ENCODE data around the gene FAM8A1.
"Not testable (repeated sequence)": the region's sequence is repeated elsewhere in the genome, so short reads cannot be mapped to it uniquely, and the experiment has no call there.

FAM8A1 gene

DNA sequence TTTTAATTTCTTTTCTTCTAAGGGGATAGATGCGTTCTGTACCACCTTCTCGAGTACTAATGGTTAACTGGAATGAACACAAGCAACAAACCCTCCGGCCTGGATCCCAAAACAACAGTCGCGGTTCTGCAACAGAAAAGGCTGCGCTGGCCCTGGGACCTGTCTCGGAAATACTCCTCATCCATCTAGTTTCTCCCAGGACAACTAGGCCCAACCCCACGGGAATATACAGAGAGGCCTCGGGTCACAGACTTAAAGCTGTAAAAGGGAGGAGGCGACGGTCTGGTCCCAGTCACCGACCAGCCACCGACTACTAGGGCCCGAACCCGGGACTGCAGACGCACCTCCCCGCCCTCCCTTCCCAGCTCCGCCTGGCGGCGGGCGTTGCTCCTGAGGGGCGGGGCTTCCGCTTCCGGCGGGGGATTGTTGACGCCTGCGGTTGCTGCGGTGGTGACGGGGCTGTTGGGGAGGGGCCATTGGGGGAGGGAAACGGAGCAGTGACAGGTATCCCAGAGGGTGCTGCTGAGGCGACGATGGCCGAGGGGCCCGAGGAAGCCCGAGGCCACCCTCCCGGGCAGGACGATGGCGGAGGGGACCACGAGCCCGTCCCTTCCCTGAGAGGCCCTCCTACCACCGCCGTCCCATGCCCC lies at the start of gene FAM8A1:
TSS of gene FAM8A1 (plus strand) at position 426 of the 650 bp plus-strand sequence. CDS start at position 534, 108 bp downstream.
- peak; percentile 76 to 92 for DNase-seq

- no peak for DNase-seq
Observed at GRCh38 chr6:17551383-17551958, 48.6 kb upstream of the FAM8A1 start.

DNA sequence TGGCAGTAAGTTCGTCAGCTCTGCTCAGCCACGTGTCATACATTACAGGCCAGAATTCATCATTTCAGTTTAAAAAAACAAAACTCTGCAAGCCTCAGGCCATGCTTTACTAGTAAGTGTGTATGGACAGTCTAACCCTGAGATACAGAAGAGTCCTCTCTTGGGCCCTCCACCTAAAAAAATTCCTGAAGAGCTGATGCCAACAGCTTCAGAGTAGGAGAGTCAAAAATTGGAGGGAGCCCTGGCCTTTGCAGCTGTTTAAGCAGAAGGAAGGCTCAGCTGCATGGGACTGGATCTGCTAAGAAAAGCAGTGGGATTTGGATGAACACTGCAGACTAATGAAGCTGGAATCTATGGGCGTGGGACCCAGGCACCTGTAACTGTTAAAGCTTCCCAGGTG lies 47.2 kb upstream of the FAM8A1 start:
- DNase-seq, result no peak

DNA sequence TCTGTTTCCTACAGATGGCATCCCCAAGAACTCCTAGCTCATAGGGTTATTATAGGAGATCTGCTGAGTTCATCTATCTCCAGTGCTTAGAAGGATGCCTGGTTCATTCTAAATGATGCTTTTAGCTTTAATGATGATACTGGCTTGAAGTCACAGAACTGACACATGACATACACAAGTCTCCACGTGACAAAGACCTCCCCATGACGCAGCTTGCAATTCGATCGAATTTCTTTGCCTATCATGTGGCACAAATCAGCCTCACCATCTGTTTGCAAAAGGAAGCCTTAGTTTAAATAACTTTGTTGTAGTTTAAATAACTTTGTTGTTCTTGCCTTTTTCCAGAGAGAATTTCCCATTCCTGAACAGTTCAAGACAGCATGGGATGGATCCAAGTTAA lies 44.1 kb upstream of the FAM8A1 start:
- DNase-seq, result no peak

DNA sequence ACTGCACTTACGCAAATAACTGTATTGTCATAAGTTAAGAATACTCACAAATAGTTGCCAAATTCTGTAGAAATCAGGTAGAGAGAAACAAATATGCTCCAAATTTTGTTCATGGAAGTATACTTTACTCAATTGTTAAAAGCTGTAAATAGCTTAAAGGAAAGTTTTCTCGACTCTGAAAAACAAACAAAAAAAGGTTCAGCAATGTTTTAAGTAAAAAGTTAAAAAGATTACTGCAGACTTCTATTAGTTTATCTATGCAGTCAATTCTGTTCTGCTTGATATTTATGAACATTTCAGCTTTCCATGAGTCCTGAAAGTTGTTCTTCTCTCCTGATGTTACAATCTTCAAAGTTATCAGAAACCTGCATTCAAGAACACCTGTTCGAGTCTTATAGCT lies 37.5 kb upstream of the FAM8A1 start:
- no peak for DNase-seq

GRCh38 chr6:17565399-17565798 lies 34.7 kb upstream of the FAM8A1 start:
- no peak for DNase-seq

- DNase-seq, result no peak
Observed at GRCh38 chr6:17574866-17575560, 25.1 kb upstream of the FAM8A1 start.

DNA sequence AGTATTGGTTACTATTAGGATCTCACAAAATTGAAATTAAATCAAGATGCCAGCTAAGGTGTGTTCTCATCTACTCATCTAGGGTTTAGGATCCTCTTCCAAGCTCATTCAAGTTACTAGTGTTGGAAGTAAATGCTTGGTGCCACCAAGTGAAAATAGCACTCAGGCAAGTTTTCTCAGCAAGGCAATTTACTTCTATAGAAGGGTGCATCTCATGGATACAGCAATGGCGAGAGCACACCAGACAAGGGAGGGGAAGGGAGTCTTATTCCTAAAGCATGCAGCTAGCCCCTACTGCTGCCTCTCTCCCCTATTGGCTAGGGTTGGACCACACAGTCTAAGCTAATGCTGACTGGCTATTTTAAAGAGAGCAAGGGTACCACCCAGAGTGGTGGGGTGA lies 23.0 kb upstream of the FAM8A1 start:
- DNase-seq, result no peak

GRCh38 chr6:17580518-17581048 lies 19.5 kb upstream of the FAM8A1 start:
- DNase-seq, result peak; percentile 6 to 49

- DNase-seq, result not testable (repeated sequence)
Observed at GRCh38 chr6:17581282-17581681, 18.8 kb upstream of the FAM8A1 start.

GRCh38 chr6:17583811-17584210 lies 16.3 kb upstream of the FAM8A1 start:
- no peak for DNase-seq

- DNase-seq, result peak; percentile 61 to 79
Observed at GRCh38 chr6:17584241-17584803, 15.8 kb upstream of the FAM8A1 start.

DNA sequence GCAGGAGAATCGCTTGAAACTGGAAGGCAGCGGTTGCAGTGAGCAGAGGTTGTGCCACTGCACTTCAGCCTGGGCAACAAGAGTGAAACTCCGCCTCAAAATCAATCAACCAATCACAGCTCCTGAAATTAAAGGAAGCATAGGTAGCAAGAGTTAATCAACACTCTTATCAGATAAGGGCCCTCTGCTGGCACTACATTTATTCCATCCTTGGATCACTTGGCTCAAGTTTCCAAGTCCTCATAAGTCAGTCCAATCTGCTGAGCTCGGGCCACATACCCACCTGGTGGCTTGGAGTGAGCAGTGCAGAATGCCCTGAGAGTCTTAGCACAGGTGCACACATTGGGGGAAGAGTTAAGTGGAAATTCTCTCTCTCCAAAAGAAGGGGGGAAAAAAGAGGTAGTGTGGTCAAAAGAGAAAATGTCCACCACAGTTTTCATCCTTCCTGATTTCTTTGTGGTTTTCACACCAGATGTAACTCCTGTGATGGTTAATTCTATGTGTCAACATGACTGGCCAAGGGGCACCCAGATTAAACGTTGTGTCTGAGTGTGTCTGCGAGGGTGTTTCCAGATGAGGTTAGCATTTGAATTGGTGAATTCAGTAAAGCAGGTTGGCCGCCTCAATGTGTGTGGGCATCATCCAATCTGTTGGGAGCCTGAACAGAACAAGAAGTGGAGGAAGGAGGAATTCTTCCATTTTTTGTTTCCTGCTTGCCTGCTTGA lies 14.2 kb upstream of the FAM8A1 start:
- DNase-seq, result peak; percentile 55 to 79

DNA sequence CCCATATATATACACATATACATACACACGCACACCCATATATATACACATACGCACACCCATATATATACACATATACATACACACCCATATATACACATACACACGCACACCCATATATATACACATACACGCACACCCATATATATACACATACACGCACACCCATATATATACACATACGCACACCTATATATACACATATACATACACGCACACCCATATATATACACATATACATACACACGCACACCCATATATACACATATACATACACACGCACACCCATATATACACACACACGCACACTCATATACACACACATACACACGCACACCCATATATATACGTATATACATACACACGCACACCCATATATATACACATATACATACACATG lies 13.5 kb upstream of the FAM8A1 start:
- DNase-seq, result not testable (repeated sequence)

- DNase-seq, result no peak
Observed at GRCh38 chr6:17588011-17588410, 12.1 kb upstream of the FAM8A1 start.

- peak; percentile 84 to 91 for DNase-seq
Observed at GRCh38 chr6:17589406-17590096, 10.6 kb upstream of the FAM8A1 start.

DNA sequence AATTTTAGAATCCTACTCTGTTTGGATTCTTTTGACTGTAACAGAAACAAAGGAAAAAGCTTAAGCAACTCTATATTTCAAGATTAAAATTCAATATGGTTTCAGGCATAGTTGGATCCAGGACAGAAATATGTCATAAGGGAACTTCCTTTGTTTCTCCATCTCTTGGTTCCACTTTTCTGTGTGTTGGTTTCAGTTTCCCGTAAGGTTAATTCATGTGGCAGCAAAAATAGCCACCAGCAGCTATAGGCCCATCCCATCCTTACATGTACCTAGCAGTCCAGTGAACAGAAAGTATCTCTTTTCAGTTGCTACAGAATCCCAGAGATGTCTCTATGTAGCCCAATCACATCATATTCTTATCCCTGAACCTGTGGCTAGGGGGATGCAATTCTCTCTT lies 8.8 kb upstream of the FAM8A1 start:
- DNase-seq, result no peak

DNA sequence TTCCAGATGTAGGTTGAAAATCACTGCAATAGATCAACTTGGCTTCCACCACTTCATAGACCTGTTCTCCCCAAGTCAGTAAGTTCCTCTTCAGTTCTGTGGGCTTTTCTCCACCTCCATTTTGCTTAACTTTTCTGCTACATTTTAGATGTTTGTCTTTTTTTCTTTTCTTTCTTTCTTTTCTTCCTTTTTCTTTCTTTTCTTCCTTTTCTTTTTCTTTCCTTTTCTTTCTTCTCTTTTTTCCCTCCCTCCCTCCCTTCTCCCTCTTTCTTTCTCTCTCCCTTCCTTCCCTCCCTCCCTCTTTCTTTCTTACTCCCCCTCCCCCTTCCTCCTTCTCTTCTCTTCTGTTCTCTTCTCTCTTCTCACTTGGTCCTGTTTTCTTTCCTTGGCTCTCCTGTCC lies 6.9 kb upstream of the FAM8A1 start:
- DNase-seq, result no peak

DNA sequence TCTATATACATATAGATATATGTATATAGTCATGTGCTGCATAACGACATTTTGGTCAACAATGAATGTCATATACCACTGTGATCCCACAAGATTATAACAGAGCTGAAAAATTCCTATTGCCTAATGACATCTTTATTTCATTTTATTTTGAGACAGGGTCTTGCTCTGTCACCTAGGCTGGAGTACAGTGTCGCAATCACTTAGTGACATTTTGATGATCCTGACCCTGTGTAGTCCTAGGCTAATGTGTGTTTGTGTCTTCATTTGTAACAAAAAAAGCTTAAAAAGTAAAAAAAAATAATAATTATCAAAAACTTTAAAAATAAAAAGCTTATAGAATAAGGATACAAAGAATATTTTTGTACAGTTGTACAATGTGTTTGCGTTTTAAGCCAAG lies 4.0 kb upstream of the FAM8A1 start:
- no peak for DNase-seq

GRCh38 chr6:17600527-17601385 lies 654 bp downstream of the FAM8A1 start:
- DNase-seq, result peak in 1 of 2 experiments; percentile 49

DNA sequence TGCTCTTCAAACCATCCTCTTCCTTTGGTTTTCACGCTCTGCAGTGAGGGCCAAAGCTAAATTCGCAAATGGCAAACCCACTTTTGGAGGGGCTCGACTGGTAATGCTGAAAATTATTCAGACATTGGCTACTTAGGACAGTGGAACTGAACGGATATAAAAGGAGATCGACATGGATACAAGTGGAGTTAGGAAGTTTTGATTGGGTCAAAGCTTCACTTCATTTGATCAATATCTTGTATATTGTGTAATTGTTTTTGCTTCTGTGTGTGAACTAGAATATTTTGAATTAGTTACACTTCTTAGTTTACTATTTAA lies 1.2 kb downstream of the FAM8A1 start:
- DNase-seq, result peak in 1 of 2 experiments; percentile 35

DNA sequence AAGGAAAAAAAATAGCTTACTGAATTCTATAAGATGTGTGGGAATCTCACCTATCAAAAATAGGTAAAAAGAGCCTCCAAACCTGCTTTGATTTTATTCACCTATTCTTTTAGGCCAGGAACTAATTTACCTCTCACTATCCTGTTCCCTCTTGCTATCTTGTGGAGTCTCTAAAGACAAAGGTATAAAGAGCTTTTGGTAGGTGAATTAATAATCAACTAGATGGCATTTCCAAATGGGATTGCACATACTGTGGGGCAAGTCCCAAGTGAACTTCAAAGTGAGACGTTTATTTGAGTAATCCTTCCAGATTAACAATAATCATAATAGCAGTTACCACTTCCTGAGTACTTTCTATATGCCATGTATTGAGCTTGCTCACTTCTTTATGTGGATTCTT lies 2.8 kb downstream of the FAM8A1 start:
- DNase-seq, result no peak

Data from NCI-H524 (cell line).